CD4-positive, alpha-beta T cell treated with Interleukin-12 subunit alpha and Interleukin-12 subunit beta, for 1 hour (primary cell): ENCODE measurements around the gene SIN3B.

Experiments
- DNase-seq: peaks from one replicate; pipeline ENCODE4 v3.0.0-alpha.2; 2020

Gene SIN3B

GRCh38 chr19:16914421-16914820 lies 85.2 kb downstream of the SIN3B start:
- DNase-seq, result no peak

GRCh38 chr19:16915135-16915534 lies 85.9 kb downstream of the SIN3B start:
- DNase-seq, result no peak

GRCh38 chr19:16915734-16916133 lies 86.5 kb downstream of the SIN3B start:
- no peak for DNase-seq

GRCh38 chr19:16917401-16917800 lies 88.2 kb downstream of the SIN3B start:
- no peak for DNase-seq

- no peak for DNase-seq
Observed at GRCh38 chr19:16919496-16919895, 90.3 kb downstream of the SIN3B start.

GRCh38 chr19:16920816-16921529 lies 91.8 kb downstream of the SIN3B start:
- DNase-seq, result no peak

GRCh38 chr19:16921766-16922591 lies 92.8 kb downstream of the SIN3B start:
- DNase-seq, result no peak

- no peak for DNase-seq
Observed at GRCh38 chr19:16922592-16922934, 93.4 kb downstream of the SIN3B start.

GRCh38 chr19:16922949-16923348 lies 93.8 kb downstream of the SIN3B start:
- no peak for DNase-seq

GRCh38 chr19:16927883-16928282 lies 98.7 kb downstream of the SIN3B start:
- DNase-seq, result no peak

GRCh38 chr19:16928351-16928750 lies 99.2 kb downstream of the SIN3B start:
- DNase-seq, result no peak

GRCh38 chr19:16928916-16929315 lies 99.7 kb downstream of the SIN3B start:
- DNase-seq, result no peak
